ENCODE results near the gene TRAM2.

DNA sequence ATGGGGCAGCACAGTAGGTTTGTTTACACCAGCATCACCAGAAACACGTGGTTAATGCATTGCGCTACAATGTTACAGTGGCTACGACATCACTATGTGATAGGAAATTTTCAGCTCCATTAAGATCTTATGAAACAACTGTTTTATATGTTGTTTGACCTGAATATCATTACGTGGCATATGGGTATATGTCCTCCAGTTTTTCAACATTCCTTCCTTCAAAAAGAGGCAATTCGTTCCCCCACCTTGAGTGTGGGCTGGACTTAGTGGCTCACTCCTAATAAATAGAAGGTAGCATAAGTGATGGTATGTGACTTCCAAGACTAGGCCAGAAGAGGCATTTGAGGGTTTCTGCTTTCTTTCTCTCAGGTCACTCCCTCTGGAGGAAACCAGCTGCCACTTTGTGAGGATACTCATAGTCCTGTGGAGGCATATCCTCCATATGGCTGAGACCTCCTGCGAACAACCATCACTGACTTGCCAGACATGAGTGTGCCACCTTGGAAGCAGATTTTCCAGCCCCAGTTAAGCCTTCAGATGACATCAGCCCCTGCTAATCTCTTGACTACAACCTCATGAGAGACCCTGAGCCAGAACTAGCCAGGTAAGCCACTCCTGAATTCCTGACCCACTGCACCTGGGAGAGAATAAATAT lies 2.3 kb upstream of the TRAM2 start:
- TF ChIP-seq, protein P1, sequence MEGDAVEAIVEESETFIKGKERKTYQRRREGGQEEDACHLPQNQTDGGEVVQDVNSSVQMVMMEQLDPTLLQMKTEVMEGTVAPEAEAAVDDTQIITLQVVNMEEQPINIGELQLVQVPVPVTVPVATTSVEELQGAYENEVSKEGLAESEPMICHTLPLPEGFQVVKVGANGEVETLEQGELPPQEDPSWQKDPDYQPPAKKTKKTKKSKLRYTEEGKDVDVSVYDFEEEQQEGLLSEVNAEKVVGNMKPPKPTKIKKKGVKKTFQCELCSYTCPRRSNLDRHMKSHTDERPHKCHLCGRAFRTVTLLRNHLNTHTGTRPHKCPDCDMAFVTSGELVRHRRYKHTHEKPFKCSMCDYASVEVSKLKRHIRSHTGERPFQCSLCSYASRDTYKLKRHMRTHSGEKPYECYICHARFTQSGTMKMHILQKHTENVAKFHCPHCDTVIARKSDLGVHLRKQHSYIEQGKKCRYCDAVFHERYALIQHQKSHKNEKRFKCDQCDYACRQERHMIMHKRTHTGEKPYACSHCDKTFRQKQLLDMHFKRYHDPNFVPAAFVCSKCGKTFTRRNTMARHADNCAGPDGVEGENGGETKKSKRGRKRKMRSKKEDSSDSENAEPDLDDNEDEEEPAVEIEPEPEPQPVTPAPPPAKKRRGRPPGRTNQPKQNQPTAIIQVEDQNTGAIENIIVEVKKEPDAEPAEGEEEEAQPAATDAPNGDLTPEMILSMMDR (IDR thresholded peaks at IDR 0.05; ENCODE audit: insufficient read depth, low read length, poor library complexity, severe bottlenecking) = no peak
- TF ChIP-seq EZH2phosphoT487 (conservative IDR thresholded peaks at IDR 0.05; ENCODE audit: low read length) = no peak
